ENCODE measurements around the gene ATF4.

DNA sequence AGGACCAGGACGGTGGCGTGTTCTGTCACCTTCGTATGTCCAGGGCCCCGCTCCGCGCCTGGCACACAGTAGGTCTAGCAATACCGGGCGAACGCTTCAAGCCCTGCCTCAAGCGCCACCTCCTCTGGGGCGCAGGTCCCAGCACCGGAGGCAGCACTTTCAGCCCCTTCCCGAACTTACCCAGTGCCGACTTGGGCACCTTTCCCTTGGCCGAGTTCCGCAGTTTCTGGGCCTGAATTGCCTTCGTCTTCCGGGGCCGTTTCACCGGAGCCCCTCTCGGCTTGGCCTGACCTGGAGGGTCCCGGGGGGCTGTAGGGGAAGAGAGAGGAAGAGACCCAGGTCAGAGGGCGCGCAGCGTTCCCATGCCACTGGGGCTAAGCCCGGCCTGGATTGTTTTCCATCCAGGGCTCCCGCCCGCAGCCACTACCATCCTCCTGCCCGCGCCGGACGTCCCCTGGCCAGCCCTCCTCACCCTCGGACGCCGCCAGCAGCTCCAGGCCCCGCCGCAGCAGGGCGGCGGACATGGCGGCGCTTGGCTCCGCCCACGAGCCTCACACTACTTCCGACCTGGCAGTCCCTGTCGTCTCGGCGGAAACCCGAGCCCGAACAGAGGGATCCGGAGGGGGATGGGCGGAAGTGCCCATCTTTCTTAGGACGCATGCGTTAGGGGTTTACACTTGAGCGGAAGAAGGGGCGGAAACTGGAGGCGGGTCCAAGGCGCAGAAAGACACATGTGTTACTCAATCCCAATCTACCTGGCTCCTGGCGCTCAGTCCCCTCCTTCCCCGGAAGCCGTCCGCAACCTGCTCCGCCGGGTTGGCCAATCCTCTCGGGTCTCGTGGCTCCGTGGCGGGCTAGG, 12.1 kb downstream of the ATF4 start, which contains the start of gene RPS19BP1:
- TF ChIP-seq, protein P1, sequence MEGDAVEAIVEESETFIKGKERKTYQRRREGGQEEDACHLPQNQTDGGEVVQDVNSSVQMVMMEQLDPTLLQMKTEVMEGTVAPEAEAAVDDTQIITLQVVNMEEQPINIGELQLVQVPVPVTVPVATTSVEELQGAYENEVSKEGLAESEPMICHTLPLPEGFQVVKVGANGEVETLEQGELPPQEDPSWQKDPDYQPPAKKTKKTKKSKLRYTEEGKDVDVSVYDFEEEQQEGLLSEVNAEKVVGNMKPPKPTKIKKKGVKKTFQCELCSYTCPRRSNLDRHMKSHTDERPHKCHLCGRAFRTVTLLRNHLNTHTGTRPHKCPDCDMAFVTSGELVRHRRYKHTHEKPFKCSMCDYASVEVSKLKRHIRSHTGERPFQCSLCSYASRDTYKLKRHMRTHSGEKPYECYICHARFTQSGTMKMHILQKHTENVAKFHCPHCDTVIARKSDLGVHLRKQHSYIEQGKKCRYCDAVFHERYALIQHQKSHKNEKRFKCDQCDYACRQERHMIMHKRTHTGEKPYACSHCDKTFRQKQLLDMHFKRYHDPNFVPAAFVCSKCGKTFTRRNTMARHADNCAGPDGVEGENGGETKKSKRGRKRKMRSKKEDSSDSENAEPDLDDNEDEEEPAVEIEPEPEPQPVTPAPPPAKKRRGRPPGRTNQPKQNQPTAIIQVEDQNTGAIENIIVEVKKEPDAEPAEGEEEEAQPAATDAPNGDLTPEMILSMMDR (IDR thresholded peaks at IDR 0.05) = peak in 1 of 6 experiments; percentile 23
- peak; percentile 58 to 86 for TF ChIP-seq POLR2A (IDR thresholded peaks at IDR 0.05)
